Measurements from ENCODE around the gene NRAS.
"Not testable (repeated sequence)": the region's sequence is repeated elsewhere in the genome, so short reads cannot be mapped to it uniquely, and the experiment has no call there.

The NRAS gene

GRCh38 chr1:114716304-114717170, at the start of gene NRAS:
NRAS (minus strand) TSS chr1:114716771; CDS start chr1:114716160, 611 bp downstream.
- peak; percentile 91 for DNase-seq (ENCODE audit: low spot score)

- DNase-seq (ENCODE audit: low spot score) = no peak
Measured at GRCh38 chr1:114764689-114765088, 48.1 kb upstream of the NRAS start.

- DNase-seq (ENCODE audit: low spot score) = no peak
Measured at GRCh38 chr1:114758256-114758832, 41.8 kb upstream of the NRAS start.

- DNase-seq (ENCODE audit: low spot score) = peak; percentile 97
Measured at GRCh38 chr1:114757455-114758255, 41.1 kb upstream of the NRAS start, which contains the start of gene CSDE1. CSDE1 (minus strand) TSS chr1:114757984; CDS start chr1:114739890, 18,094 bp downstream.

GRCh38 chr1:114756949-114757454, 40.4 kb upstream of the NRAS start:
- DNase-seq (ENCODE audit: low spot score) = no peak

- no peak for DNase-seq (ENCODE audit: low spot score)
Measured at GRCh38 chr1:114756009-114756892, 39.7 kb upstream of the NRAS start.

- no peak for DNase-seq (ENCODE audit: low spot score)
Measured at GRCh38 chr1:114755006-114755931, 38.7 kb upstream of the NRAS start.

- DNase-seq (ENCODE audit: low spot score) = not testable (repeated sequence)
Measured at GRCh38 chr1:114753702-114754101, 37.1 kb upstream of the NRAS start.

- DNase-seq (ENCODE audit: low spot score) = no peak
Measured at GRCh38 chr1:114753143-114753542, 36.6 kb upstream of the NRAS start.

- no peak for DNase-seq (ENCODE audit: low spot score)
Measured at GRCh38 chr1:114750780-114751179, 34.2 kb upstream of the NRAS start.

- DNase-seq (ENCODE audit: low spot score) = no peak
Measured at GRCh38 chr1:114749835-114750234, 33.3 kb upstream of the NRAS start.

- DNase-seq (ENCODE audit: low spot score) = no peak
Measured at GRCh38 chr1:114746450-114747121, 30.0 kb upstream of the NRAS start.

- no peak for DNase-seq (ENCODE audit: low spot score)
Measured at GRCh38 chr1:114745291-114745690, 28.7 kb upstream of the NRAS start.

- no peak for DNase-seq (ENCODE audit: low spot score)
Measured at GRCh38 chr1:114741963-114742746, 25.6 kb upstream of the NRAS start.

- DNase-seq (ENCODE audit: low spot score) = no peak
Measured at GRCh38 chr1:114740331-114740730, 23.8 kb upstream of the NRAS start.

- no peak for DNase-seq (ENCODE audit: low spot score)
Measured at GRCh38 chr1:114737314-114737849, 20.8 kb upstream of the NRAS start.

- no peak for DNase-seq (ENCODE audit: low spot score)
Measured at GRCh38 chr1:114735479-114735878, 18.9 kb upstream of the NRAS start.

GRCh38 chr1:114729782-114730181, 13.2 kb upstream of the NRAS start:
- DNase-seq (ENCODE audit: low spot score) = no peak

- DNase-seq (ENCODE audit: low spot score) = no peak
Measured at GRCh38 chr1:114728553-114728952, 12.0 kb upstream of the NRAS start.
